DND-41 (cell line): ENCODE measurements around the gene OSTF1.

Experiments
- ATAC-seq: fragments of 200-7000 bp; cut with Tn5 transposase; 3 replicates; pipeline ENCODE4 v1.9.1; 2021; ENCODE audit warnings: low read depth; ENCODE audit not compliant: insufficient read depth
- DNase-seq: peaks from one replicate; pipeline ENCODE4 v3.0.0-alpha.2; 2020
- H2AFZ ChIP-seq: 2 replicates; pipeline ENCODE4 v1.6.0; 2012; ENCODE audit warnings: low read depth, low read length
- H3K27ac ChIP-seq: 2 replicates; pipeline ENCODE4 v1.5.1; 2012; ENCODE audit warnings: low read length, inconsistent platforms
- H3K27me3 ChIP-seq: fragments of 200-600 bp; sonication (generic); 2 replicates; pipeline ENCODE4 v1.6.0; 2012; ENCODE audit warnings: low read length, mild to moderate bottlenecking, inconsistent platforms; ENCODE audit not compliant: insufficient read depth, poor library complexity
- H3K36me3 ChIP-seq: 2 replicates; pipeline ENCODE4 v1.5.1; 2012; ENCODE audit warnings: low read length, inconsistent platforms; ENCODE audit not compliant: insufficient read depth
- H3K4me1 ChIP-seq: 2 replicates; pipeline ENCODE4 v1.5.1; 2012; ENCODE audit warnings: mild to moderate bottlenecking, low read length; ENCODE audit not compliant: insufficient read depth
- H3K4me2 ChIP-seq: 2 replicates; pipeline ENCODE4 v1.6.0; 2012; ENCODE audit warnings: mild to moderate bottlenecking, moderate library complexity, low read length, inconsistent platforms; ENCODE audit not compliant: insufficient read depth
- H3K4me3 ChIP-seq, 2 experiments: fragments of 200-600 bp in 1 of 2; shearing (Covaris generic) in 1 of 2; 2 replicates each; pipeline ENCODE4 v1.5.1; 2012 to 2016; ENCODE audit warnings: inconsistent platforms in 2 of 2, low read length in 2 of 2, mild to moderate bottlenecking in 2 of 2, low read depth in 1 of 2, moderate library complexity in 1 of 2
- H3K79me2 ChIP-seq: 2 replicates; pipeline ENCODE4 v1.6.0; 2012; ENCODE audit warnings: low read length, inconsistent platforms; ENCODE audit not compliant: insufficient read depth
- H3K9ac ChIP-seq: 2 replicates; pipeline ENCODE4 v1.6.0; 2012; ENCODE audit warnings: low read depth, mild to moderate bottlenecking, inconsistent platforms, low read length, moderate library complexity
- H3K9me3 ChIP-seq: 2 replicates; pipeline ENCODE4 v1.5.1; 2012; ENCODE audit warnings: low read length, moderate library complexity, mild to moderate bottlenecking, inconsistent platforms; ENCODE audit not compliant: insufficient read depth, severe bottlenecking
- H4K20me1 ChIP-seq: 2 replicates; pipeline ENCODE4 v1.6.0; 2012; ENCODE audit warnings: low read length; ENCODE audit not compliant: insufficient read depth
- EZH2 ChIP-seq: IDR thresholded peaks from 3 replicates; pipeline ENCODE4 v1.6.1; 2012; ENCODE audit warnings: borderline replicate concordance, low read depth, mild to moderate bottlenecking, moderate library complexity, low read length, inconsistent platforms; ENCODE audit not compliant: severe bottlenecking
- TF ChIP-seq, protein P1 (sequence below): IDR thresholded peaks from 2 replicates; pipeline ENCODE4 v1.5.1; 2012; ENCODE audit warnings: borderline replicate concordance, low read length, moderate library complexity, mild to moderate bottlenecking; ENCODE audit not compliant: poor library complexity, severe bottlenecking; ENCODE audit errors: extremely low read depth

Gene OSTF1

DNA sequence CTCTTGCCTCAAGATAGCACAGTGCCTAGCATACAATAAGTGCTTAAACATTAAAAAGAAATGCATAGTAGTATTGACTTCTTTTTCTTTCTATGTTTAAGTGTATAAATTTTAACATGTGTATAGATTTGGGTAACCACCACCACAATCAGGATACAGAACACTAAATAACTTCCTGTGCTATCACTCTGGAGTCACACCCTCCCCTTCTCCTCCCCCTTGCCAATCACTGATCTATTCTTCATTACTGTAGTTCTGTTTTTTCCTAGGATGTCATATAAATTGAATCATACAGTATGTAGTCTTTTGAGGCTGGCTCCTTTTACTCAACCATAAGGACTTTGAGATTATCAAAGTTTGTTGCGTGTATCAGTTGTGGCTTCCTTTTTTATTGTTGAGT, 68.5 kb downstream of the OSTF1 start:
- Histone ChIP-seq H3K9ac (no peak overlapping the region), H3K27ac (0 out of 2 replicates have a peak overlapping the region, but pooled peaks have one; percentile 20), H3K36me3 (no peaks in the 10 kb centered on the region), H2AFZ (no peak overlapping the region), H4K20me1 (no peaks in the 10 kb centered on the region), H3K4me1 (peaks cover 14% of the 10 kb centered on the region), H3K79me2 (no peaks in the 10 kb centered on the region), H3K27me3 (no peaks in the 10 kb centered on the region), H3K4me2 (no peak overlapping the region), H3K9me3 (no peaks in the 10 kb centered on the region), H3K4me3 (no peak overlapping the region)
- DNase-seq, result no peak
- peak; percentile 44; the same call in 2 of the 3 replicates for ATAC-seq
- TF ChIP-seq EZH2, result no peak
- TF ChIP-seq, protein P1, sequence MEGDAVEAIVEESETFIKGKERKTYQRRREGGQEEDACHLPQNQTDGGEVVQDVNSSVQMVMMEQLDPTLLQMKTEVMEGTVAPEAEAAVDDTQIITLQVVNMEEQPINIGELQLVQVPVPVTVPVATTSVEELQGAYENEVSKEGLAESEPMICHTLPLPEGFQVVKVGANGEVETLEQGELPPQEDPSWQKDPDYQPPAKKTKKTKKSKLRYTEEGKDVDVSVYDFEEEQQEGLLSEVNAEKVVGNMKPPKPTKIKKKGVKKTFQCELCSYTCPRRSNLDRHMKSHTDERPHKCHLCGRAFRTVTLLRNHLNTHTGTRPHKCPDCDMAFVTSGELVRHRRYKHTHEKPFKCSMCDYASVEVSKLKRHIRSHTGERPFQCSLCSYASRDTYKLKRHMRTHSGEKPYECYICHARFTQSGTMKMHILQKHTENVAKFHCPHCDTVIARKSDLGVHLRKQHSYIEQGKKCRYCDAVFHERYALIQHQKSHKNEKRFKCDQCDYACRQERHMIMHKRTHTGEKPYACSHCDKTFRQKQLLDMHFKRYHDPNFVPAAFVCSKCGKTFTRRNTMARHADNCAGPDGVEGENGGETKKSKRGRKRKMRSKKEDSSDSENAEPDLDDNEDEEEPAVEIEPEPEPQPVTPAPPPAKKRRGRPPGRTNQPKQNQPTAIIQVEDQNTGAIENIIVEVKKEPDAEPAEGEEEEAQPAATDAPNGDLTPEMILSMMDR, result no peak

DNA sequence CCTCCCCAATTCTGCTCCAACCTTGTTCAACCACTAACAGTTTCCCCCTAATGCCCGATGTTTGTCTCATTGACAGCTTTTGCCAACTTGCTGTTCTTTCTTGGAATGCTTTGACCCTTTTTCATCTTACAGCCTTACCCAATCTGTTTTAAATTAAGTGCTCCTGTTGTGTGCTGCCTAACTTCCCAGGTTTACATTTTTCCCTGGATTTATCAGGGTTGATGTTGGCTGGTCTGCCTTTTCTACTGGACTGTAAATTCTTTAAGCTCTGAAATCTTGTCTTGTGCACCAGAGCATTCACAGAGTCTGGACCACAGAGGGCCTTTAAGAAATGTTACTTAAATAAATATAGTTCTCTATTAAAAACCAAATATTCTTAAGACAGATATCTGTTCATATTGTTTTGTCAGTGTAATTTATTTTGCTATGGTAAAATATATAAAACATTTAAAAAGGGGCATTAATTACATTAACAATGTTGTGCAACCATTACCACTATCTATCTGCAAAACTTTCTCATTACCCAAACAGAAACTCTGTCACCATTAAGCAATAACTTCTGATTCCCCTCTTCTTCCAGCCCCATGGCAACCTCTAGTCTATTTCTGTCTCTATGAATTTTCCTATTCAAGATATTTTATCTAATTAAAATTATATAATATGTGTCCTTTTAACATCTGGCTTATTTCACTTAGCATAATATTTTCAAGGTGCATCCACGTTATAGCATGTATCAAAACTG, 73.0 kb downstream of the OSTF1 start:
- H4K20me1 ChIP-seq, result no peaks in the 10 kb centered on the region
- no peak overlapping the region for H3K9ac ChIP-seq
- H3K4me2 ChIP-seq, result no peak overlapping the region
- H2AFZ ChIP-seq, result no peak overlapping the region
- H3K27me3 ChIP-seq, result no peaks in the 10 kb centered on the region
- H3K9me3 ChIP-seq, result no peaks in the 10 kb centered on the region
- ATAC-seq (no peak), DNase-seq (no peak)
- H3K4me1 ChIP-seq, result peaks cover 5% of the 10 kb centered on the region
- TF ChIP-seq, protein P1, result no peak
- TF ChIP-seq EZH2, result no peak
- H3K27ac ChIP-seq, result no peak overlapping the region
- H3K79me2 ChIP-seq, result no peaks in the 10 kb centered on the region
- no peaks in the 10 kb centered on the region for H3K36me3 ChIP-seq
- no peak overlapping the region for H3K4me3 ChIP-seq

DNA sequence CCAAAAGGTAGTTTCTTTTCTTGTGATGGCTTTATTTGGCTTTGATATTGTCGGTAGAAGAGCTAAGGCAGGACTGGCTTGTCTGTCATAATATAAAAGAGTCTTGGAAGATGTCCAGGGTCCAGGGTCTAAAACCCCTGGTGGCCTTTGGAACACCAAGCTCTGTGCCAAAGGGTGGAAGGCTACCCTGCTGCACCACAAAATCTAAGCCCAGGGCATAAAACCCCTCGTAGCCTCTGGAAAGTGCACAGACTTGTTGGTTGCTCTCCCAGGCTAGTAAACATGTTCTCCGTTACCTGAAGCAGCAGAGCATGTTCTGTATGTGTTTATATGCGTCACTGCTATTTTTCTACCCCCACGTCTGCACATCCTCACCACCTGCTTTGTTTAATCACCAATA, 75.5 kb downstream of the OSTF1 start:
- no peaks in the 10 kb centered on the region for H4K20me1 ChIP-seq
- H3K27me3 ChIP-seq, result no peaks in the 10 kb centered on the region
- no peaks in the 10 kb centered on the region for H3K79me2 ChIP-seq
- H2AFZ ChIP-seq, result no peak overlapping the region
- no peak for ATAC-seq
- H3K9me3 ChIP-seq, result no peaks in the 10 kb centered on the region
- TF ChIP-seq EZH2, result no peak
- TF ChIP-seq, protein P1, result no peak
- no peak overlapping the region for H3K4me3 ChIP-seq
- no peak overlapping the region for H3K9ac ChIP-seq
- peaks cover 14% of the 10 kb centered on the region for H3K4me1 ChIP-seq
- no peak overlapping the region for H3K4me2 ChIP-seq
- no peaks in the 10 kb centered on the region for H3K36me3 ChIP-seq
- no peak overlapping the region for H3K27ac ChIP-seq
- DNase-seq, result no peak
